Psoas muscle (tissue), 8 donors: ENCODE data around the gene PDIA2. TPM values are rescaled to one million over a fixed set of nuclear protein-coding genes. Genes with fewer than 3 reads are reported as not detected.

Experiments
- ATAC-seq, 4 donors: fragments of 200-7000 bp; cut with Tn5 transposase; one replicate each; pipeline ENCODE4 v1.9.1; 2020; ENCODE audit warnings: moderate library complexity in 3 of 4, mild to moderate bottlenecking in 2 of 4
- DNase-seq, 2 donors: peaks; one replicate each; pipeline ENCODE4 v3.0.0-alpha.2; 2020
- H3K27ac ChIP-seq: fragments of 200-600 bp; one replicate; pipeline ENCODE4 v1.8.0; 2022
- H3K27me3 ChIP-seq, 3 donors: fragments of 200-600 bp in 1 of 3; one replicate each; pipeline versions ENCODE4 v1.6.1 to v1.8.0; 2013 to 2022; ENCODE audit warnings: low read length in 2 of 3, mild to moderate bottlenecking in 2 of 3, moderate library complexity in 1 of 3; ENCODE audit not compliant: insufficient read depth in 3 of 3
- H3K36me3 ChIP-seq, 2 donors: fragments of 200-600 bp in 1 of 2; one replicate each; pipeline versions ENCODE4 v1.6.1 to v1.8.0; 2013 to 2022; ENCODE audit warnings: low read depth in 1 of 2, mild to moderate bottlenecking in 1 of 2, moderate library complexity in 1 of 2; ENCODE audit not compliant: insufficient read depth in 1 of 2
- H3K4me1 ChIP-seq: fragments of 200-600 bp; one replicate; pipeline ENCODE4 v1.8.0; 2022
- H3K4me3 ChIP-seq: fragments of 200-600 bp; one replicate; pipeline ENCODE4 v1.8.0; 2022; ENCODE audit warnings: mild to moderate bottlenecking
- H3K9me3 ChIP-seq: fragments of 200-600 bp; one replicate; pipeline ENCODE4 v1.8.0; 2022
- CTCF ChIP-seq: fragments of 200-600 bp; IDR thresholded peaks from one replicate; pipeline ENCODE4 v1.8.0; 2022; ENCODE audit warnings: antibody characterized with exemption
- WGBS, 3 donors: extraction: QIAGEN DNeasy Blood & Tissue Kit; methylation state at CpG; one replicate each; pipeline versions ENCODE4 v1.1.6 to v1.1.7; 2013; 5-methylcytosine and 5-hydroxymethylcytosine counted together
- intact Hi-C, 2 donors: fragments of 100-400 bp; cut with DNase I; formaldehyde crosslinking; loops; one replicate each; pipeline versions ENCODE4 v1.11.0 to v1.14.2; 2022
- polyA plus RNA-seq, 3 donors: library from polyadenylated mRNA; stranded (reverse); fragments of 200-250 nt; gene quantifications; one replicate each; pipeline ENCODE4 v1.2.3, GENCODE V29; 2013
- total RNA-seq, 4 donors: library from RNA; stranded (reverse); fragmentation: NEBNext Ultra II Directional in 2 of 4; extraction: Animal tissue kit (Norgen Biotek cat#: 25700) in 2 of 4; gene quantifications; one replicate each; pipeline versions ENCODE4 v1.2.1 to v1.2.4, GENCODE V29; 2021 to 2023
- donor health status: healthy with polysubstance abuse.
- donor health status: DM: no; HTN: no; CAD: no; lungs with moderate emphysema.
- donor health status: Bipolar disorder and iron deficiency.
- donor health status: healthy.
- donor health status: DM: yes; HTN: yes; CAD: no.
- donor health status: DM: no; HTN: no; CAD: no.
- donor health status: DM: no; HTN: no; CAD: no.
- donor health status: DM: yes; HTN: yes; CAD: no.

The PDIA2 gene
- total and polyA plus RNA-seq, 7 donors: 0.08 to 0.90 (median 0.14) TPM; not detected in 4

- Histone ChIP-seq H3K4me3 (no peak overlapping the region), H3K27ac (no peak overlapping the region), H3K36me3 (peaks cover 0 to 60% of the 10 kb centered on the region in 2 donors), H3K27me3 (no peaks in the 10 kb centered on the region), H3K4me1 (no peaks in the 10 kb centered on the region), H3K9me3 (no peaks in the 10 kb centered on the region)
- WGBS, 3 donors: 94% methylated on average over 49 to 50 of the region's 50 CpGs
- DNase-seq (no peak), ATAC-seq (no peak)
- intact Hi-C loops: no loop called here
- no peak for TF ChIP-seq CTCF
These were observed 7.9 kb downstream of the PDIA2 start for GRCh38 chr16:290681-291405.

GRCh38 chr16:291539-291938 is 8.6 kb downstream of the PDIA2 start:
- intact Hi-C loops: no loop called here
- Histone ChIP-seq H3K4me3 (no peak overlapping the region), H3K27ac (no peak overlapping the region), H3K4me1 (no peaks in the 10 kb centered on the region), H3K27me3 (no peaks in the 10 kb centered on the region), H3K9me3 (no peaks in the 10 kb centered on the region), H3K36me3 (peaks cover 0 to 61% of the 10 kb centered on the region in 2 donors)
- 86 to 95% (median 90%) methylated on average over 17 of the region's 17 CpGs for WGBS, 3 donors
- DNase-seq (no peak), ATAC-seq (no peak)
- no peak for TF ChIP-seq CTCF

- no peaks in the 10 kb centered on the region for H3K27me3 ChIP-seq
- no peaks in the 10 kb centered on the region for H3K4me1 ChIP-seq
- DNase-seq (no peak), ATAC-seq (no peak)
- WGBS, 3 donors: 92 to 95% (median 95%) methylated on average over 21 to 32 of the region's 32 CpGs
- no peak for TF ChIP-seq CTCF
- peaks cover 0 to 64% of the 10 kb centered on the region in 2 donors for H3K36me3 ChIP-seq
- intact Hi-C loops: no loop called here
- no peaks in the 10 kb centered on the region for H3K9me3 ChIP-seq
- no peak overlapping the region for H3K4me3 ChIP-seq
- H3K27ac ChIP-seq: no peak overlapping the region
These were observed 10.2 kb downstream of the PDIA2 start for GRCh38 chr16:293043-293775.

GRCh38 chr16:296276-296675 is 13.3 kb downstream of the PDIA2 start:
- Histone ChIP-seq H3K4me3 (no peak overlapping the region), H3K27ac (no peak overlapping the region), H3K4me1 (no peaks in the 10 kb centered on the region), H3K9me3 (no peaks in the 10 kb centered on the region), H3K36me3 (peaks cover 0 to 42% of the 10 kb centered on the region in 2 donors), H3K27me3 (no peaks in the 10 kb centered on the region)
- ATAC-seq (no peak), DNase-seq (no peak)
- WGBS, 3 donors: 93 to 95% (median 93%) methylated on average over 14 of the region's 14 CpGs
- intact Hi-C loops: no loop called here
- no peak for TF ChIP-seq CTCF
